OCI-LY1 (cell line): ENCODE measurements around the gene SERGEF.
"Not testable (repeated sequence)": the region's sequence is repeated elsewhere in the genome, so short reads cannot be mapped to it uniquely, and the experiment has no call there.

Source experiments
- H2AFZ ChIP-seq: fragments of 200-600 bp; sonication (generic), shearing (Covaris generic); 2 replicates; pipeline ENCODE4 v1.6.0; 2014; ENCODE audit warnings: antibody characterized with exemption, mild to moderate bottlenecking, low read length
- H3F3A ChIP-seq: fragments of 200-600 bp; sonication (generic), shearing (Covaris generic); 2 replicates; pipeline ENCODE4 v1.6.0; 2014; ENCODE audit warnings: mild to moderate bottlenecking, antibody characterized with exemption, low read length, moderate library complexity; ENCODE audit not compliant: insufficient read depth
- H3K27ac ChIP-seq: fragments of 200-600 bp; sonication (generic); 2 replicates; pipeline ENCODE4 v1.5.1; 2014; ENCODE audit warnings: low read length, mixed run types, mild to moderate bottlenecking, low read depth; ENCODE audit not compliant: poor library complexity, severe bottlenecking
- H3K27me3 ChIP-seq: fragments of 200-600 bp; sonication (generic); 2 replicates; pipeline ENCODE4 v1.6.0; 2014; ENCODE audit warnings: antibody characterized with exemption, mild to moderate bottlenecking, low read length, moderate library complexity; ENCODE audit not compliant: insufficient read depth
- H3K36me3 ChIP-seq: fragments of 200-600 bp; sonication (generic); 2 replicates; pipeline ENCODE4 v1.6.1; 2014; ENCODE audit warnings: mild to moderate bottlenecking, antibody characterized with exemption, low read length, moderate library complexity, mixed read lengths; ENCODE audit not compliant: insufficient read depth
- H3K4me1 ChIP-seq: fragments of 200-600 bp; sonication (generic); 2 replicates; pipeline ENCODE4 v1.5.1; 2014; ENCODE audit warnings: mild to moderate bottlenecking, low read length, moderate library complexity; ENCODE audit not compliant: insufficient read depth, severe bottlenecking
- H3K4me2 ChIP-seq: fragments of 200-600 bp; sonication (generic), shearing (Covaris generic); 2 replicates; pipeline ENCODE4 v1.6.1; 2014; ENCODE audit warnings: low read length
- H3K4me3 ChIP-seq: fragments of 200-600 bp; sonication (generic); 2 replicates; pipeline ENCODE4 v1.5.1; 2014; ENCODE audit warnings: low read length, low read depth, mild to moderate bottlenecking, mixed read lengths; ENCODE audit not compliant: poor library complexity, severe bottlenecking
- H3K79me2 ChIP-seq: fragments of 200-600 bp; shearing (Covaris generic); 2 replicates; pipeline ENCODE4 v1.6.1; 2016; ENCODE audit warnings: mixed run types, low read length, mixed read lengths; ENCODE audit not compliant: insufficient read depth
- H3K9ac ChIP-seq: fragments of 200-600 bp; sonication (generic), shearing (Covaris generic); 2 replicates; pipeline ENCODE4 v1.6.1; 2014; ENCODE audit warnings: mild to moderate bottlenecking, low read length, mixed read lengths
- H3K9me2 ChIP-seq: fragments of 200-600 bp; sonication (generic), shearing (Covaris generic); 2 replicates; pipeline ENCODE4 v1.6.1; 2014; ENCODE audit warnings: low read depth, mild to moderate bottlenecking, low read length, mixed read lengths
- H3K9me3 ChIP-seq: fragments of 200-600 bp; shearing (Covaris generic); 2 replicates; pipeline ENCODE4 v1.6.1; 2014; ENCODE audit warnings: low read length, mixed read lengths
- H4K20me1 ChIP-seq: fragments of 200-600 bp; sonication (generic), shearing (Covaris generic); 2 replicates; pipeline ENCODE4 v1.6.0; 2016; ENCODE audit warnings: mild to moderate bottlenecking, low read length; ENCODE audit not compliant: insufficient read depth
- CTCF ChIP-seq: fragments of 200-600 bp; sonication (generic), shearing (Covaris generic); IDR thresholded peaks from 2 replicates; pipeline ENCODE4 v1.5.1; 2017; ENCODE audit warnings: mild to moderate bottlenecking, antibody characterized with exemption, low read length, moderate library complexity, mixed read lengths
- EZH2 ChIP-seq: fragments of 200-600 bp; sonication (generic), shearing (Covaris generic); IDR thresholded peaks from 2 replicates; pipeline ENCODE4 v1.8.0; 2017; ENCODE audit warnings: borderline replicate concordance, mixed run types, mild to moderate bottlenecking, antibody characterized with exemption, low read length, moderate library complexity, mixed read lengths

SERGEF gene

GRCh38 chr11:18001191-18001590 is 11.7 kb downstream of the SERGEF start:
- no peak overlapping the region for H3K4me2 ChIP-seq
- no peaks in the 10 kb centered on the region for H4K20me1 ChIP-seq
- H2AFZ ChIP-seq, result no peak overlapping the region
- TF ChIP-seq CTCF (no peak), EZH2 (no peak)
- H3K27ac ChIP-seq, result no peak overlapping the region
- H3K9me2 ChIP-seq, result no peaks in the 10 kb centered on the region
- no peak overlapping the region for H3K4me3 ChIP-seq
- no peaks in the 10 kb centered on the region for H3K27me3 ChIP-seq
- H3K79me2 ChIP-seq, result no peaks in the 10 kb centered on the region
- H3K9me3 ChIP-seq, result no peaks in the 10 kb centered on the region
- no peaks in the 10 kb centered on the region for H3F3A ChIP-seq
- peaks cover 73% of the 10 kb centered on the region for H3K36me3 ChIP-seq
- H3K4me1 ChIP-seq, result no peaks in the 10 kb centered on the region
- H3K9ac ChIP-seq, result no peak overlapping the region

DNA sequence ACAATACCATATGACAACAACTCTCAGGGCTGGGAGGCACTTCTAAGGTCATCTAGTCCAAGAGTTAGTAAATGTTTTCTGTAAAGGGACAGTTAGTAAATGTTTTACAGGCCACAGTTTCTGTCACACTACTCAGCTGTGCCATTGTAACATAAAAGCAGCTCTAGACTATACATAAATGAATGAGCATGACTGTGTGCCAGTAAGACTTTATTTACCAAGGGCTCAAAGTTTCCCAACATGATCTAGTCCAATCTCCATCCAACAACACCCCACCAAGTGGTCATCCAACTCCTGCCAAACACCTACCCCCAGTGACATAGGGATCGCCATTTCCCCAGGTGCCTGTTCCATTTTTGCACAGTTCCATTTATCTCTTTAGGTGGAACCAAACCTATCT is 12.1 kb downstream of the SERGEF start:
- H3K27me3 ChIP-seq, result no peaks in the 10 kb centered on the region
- H3K4me3 ChIP-seq, result no peak overlapping the region
- H3F3A ChIP-seq, result no peaks in the 10 kb centered on the region
- H3K4me1 ChIP-seq, result no peaks in the 10 kb centered on the region
- no peaks in the 10 kb centered on the region for H3K9me2 ChIP-seq
- H4K20me1 ChIP-seq, result no peaks in the 10 kb centered on the region
- H3K79me2 ChIP-seq, result no peaks in the 10 kb centered on the region
- no peak overlapping the region for H2AFZ ChIP-seq
- H3K4me2 ChIP-seq, result no peak overlapping the region
- TF ChIP-seq CTCF (no peak), EZH2 (no peak)
- no peak overlapping the region for H3K9ac ChIP-seq
- H3K27ac ChIP-seq, result no peak overlapping the region
- peaks cover 73% of the 10 kb centered on the region for H3K36me3 ChIP-seq
- no peaks in the 10 kb centered on the region for H3K9me3 ChIP-seq

DNA sequence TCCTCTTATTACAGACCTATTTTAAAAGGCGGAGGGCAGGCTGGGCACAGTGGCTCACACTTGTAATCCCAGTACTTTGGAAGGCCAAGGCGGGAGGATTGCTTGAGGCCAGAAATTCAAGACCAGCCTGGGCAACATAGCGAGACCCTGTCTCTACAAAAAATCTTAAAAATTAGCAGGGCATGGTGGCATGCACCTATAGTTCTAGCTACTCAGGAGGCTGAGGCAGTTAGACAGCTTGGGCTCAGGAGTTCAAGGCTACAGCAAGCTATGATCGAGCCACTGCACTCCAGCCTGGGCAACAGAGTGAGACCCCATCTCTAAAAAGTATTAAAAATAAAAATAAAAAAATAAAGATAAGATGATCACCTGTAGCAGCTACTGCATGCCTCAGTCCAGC is 12.7 kb downstream of the SERGEF start:
- H3K79me2 ChIP-seq, result not testable (repeated sequence)

GRCh38 chr11:17992916-17993315 is 19.9 kb downstream of the SERGEF start:
- H2AFZ ChIP-seq, result no peak overlapping the region
- H3K27ac ChIP-seq, result no peak overlapping the region
- H4K20me1 ChIP-seq, result no peaks in the 10 kb centered on the region
- TF ChIP-seq EZH2, result no peak
- no peak for TF ChIP-seq CTCF
- no peaks in the 10 kb centered on the region for H3K27me3 ChIP-seq
- H3K9ac ChIP-seq, result no peak overlapping the region
- no peak overlapping the region for H3K4me2 ChIP-seq
- H3F3A ChIP-seq, result no peaks in the 10 kb centered on the region
- H3K9me3 ChIP-seq, result no peaks in the 10 kb centered on the region
- H3K4me3 ChIP-seq, result no peak overlapping the region
- H3K36me3 ChIP-seq, result peaks cover 53% of the 10 kb centered on the region
- H3K9me2 ChIP-seq, result no peaks in the 10 kb centered on the region
- H3K79me2 ChIP-seq, result no peaks in the 10 kb centered on the region
- H3K4me1 ChIP-seq, result no peaks in the 10 kb centered on the region

More for the DNA sequence above, 12.7 kb downstream of the SERGEF start:
- peaks cover 73% of the 10 kb centered on the region for H3K36me3 ChIP-seq
- H3K4me1 ChIP-seq, H3K4me2 ChIP-seq, H3K9me2 ChIP-seq, H3F3A ChIP-seq, H3K4me3 ChIP-seq, H3K27me3 ChIP-seq, H2AFZ ChIP-seq, H4K20me1 ChIP-seq, H3K27ac ChIP-seq, H3K9ac ChIP-seq, H3K9me3 ChIP-seq: not testable (repeated sequence)
